HS-5 (cell line): ENCODE data around the gene MRTFA.
A peak's percentile ranks its signal among the peaks of the same experiment; 100 is the strongest.
"Not testable (repeated sequence)": the region's sequence is repeated elsewhere in the genome, so short reads cannot be mapped to it uniquely, and the experiment has no call there.

Experiments used
- DNase-seq: peaks from one replicate; pipeline ENCODE4 v3.0.0-alpha.2; 2012; ENCODE audit warnings: low read depth

MRTFA gene

DNA sequence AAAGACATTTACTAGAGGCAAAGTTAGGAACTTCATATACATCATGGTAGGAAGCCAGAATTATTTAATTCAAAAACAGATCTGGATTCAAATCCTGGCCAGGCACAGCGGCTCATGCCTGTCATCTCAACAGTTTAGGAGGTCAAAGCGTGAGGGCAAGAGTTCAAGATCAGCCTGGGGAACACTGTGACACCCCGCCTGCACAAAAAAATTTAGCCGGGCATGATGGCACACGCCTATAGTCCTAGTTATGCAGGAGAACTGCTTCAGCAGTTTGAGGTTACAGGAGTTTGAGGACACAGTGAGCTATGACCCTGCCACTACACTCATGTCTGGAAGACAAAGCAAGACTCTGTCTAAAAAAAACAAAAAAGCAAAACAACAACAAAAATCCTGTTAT, 8.9 kb downstream of the MRTFA start:
- no peak for DNase-seq

DNA sequence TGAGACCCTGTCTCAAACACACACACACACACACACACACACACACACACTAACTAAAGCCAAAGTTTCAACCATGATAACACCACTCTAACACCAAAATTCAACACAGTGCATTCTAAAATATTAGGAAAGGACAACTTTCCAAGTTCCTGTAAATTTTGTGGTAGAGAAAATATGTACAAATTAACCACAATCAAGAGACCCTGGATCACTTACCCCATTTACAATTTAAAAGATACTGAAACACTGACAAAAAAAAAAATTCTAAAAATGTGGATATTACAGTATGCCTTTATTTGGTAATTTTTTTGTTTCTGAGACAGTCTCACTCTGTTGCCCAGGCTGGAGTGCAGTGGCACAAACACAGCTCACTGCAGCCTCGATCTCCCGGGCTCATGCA, 9.7 kb downstream of the MRTFA start:
- DNase-seq = no peak

DNA sequence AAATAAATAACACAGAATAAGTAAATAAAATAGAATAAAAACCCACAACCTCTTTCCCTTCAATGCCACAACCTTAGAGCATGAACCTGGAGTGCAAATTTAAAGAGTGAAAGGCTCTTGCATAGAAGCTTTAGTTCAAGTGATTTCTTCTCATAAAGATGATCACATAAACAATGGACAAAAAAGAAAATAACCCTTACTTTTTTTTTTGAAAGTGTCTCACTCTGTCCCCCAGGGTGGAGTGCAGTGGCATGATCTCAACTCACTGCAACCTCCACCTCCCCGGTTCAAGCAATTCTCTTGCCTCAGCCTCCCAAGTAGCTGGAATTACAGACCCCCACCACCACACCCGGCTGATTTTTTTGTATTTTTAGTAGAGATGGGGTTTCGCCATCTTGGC, 10.7 kb downstream of the MRTFA start:
- DNase-seq = not testable (repeated sequence)

DNA sequence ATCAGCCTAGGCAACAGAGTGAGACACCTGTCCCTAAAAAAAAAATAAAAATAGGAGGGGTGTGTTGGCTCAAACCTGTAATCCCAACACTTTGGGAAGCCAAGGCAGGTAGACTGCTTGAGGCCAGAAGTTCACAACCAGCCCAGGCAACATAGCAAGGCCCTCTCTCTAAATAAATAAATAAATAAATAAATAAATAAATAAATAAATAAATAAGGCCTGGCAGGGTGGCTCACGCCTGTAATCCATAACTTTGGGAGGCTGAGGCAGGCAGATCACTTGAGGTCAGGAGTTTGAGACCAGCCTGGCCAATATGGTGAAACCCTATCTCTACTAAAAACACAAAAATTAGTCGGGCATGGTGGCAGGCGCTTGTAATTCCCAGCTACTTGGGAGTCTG, 11.2 kb downstream of the MRTFA start:
- not testable (repeated sequence) for DNase-seq

DNA sequence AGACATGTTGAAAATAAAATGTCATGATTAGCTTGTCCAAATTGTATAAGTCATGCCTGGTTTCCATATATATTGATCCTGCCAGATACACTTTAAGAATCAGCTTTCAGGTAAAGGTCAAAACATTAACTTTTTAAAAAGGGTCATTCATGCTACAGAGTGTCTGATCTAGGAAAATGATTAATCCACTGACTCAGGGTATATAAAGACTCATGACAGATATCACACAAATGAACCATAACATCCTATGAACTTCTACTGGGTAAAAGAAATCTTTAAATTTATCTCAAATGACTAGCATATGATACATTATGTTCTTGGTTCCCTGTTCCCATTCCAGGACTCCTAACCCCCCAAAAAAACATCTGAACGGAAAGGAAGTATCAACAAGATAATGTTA, 11.7 kb downstream of the MRTFA start:
- DNase-seq = no peak

DNA sequence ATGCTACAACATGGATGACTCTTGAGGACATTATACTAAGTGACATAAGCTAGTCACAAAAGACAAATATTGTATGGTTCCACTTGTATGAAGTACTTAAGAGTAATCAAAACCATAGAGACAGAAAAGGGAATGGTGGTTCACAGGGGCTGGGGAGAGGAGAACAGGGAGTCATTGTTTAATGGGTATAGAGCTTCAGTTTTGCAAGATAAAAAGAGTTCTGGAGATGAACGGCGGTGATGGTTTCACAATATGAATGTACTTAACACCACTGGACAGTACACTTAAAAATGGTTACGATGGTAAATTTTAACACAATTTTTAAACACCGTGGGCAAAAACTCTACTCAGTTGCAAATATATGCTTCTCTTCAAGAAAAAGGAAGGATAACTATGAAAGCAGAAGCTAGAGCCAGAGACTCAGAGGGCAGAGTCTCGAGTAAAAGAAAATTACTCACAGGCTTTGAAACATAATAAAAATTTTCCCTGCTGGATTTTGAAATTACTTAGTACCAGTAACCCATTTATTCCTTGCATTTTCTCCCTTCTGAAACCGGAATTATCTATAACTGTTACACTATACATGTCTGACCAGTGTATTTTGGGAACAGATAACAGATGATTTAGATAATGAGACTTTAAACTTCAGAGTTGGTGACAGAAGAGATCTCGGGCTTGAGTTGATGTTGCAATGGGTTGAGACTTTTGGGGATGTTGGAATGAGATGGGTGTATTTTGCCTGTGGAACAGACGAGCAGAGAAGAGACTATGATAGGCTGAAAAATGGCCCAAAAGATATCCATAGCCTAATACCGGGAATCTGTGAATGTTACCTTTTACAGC, 15.0 kb downstream of the MRTFA start:
- DNase-seq = no peak

DNA sequence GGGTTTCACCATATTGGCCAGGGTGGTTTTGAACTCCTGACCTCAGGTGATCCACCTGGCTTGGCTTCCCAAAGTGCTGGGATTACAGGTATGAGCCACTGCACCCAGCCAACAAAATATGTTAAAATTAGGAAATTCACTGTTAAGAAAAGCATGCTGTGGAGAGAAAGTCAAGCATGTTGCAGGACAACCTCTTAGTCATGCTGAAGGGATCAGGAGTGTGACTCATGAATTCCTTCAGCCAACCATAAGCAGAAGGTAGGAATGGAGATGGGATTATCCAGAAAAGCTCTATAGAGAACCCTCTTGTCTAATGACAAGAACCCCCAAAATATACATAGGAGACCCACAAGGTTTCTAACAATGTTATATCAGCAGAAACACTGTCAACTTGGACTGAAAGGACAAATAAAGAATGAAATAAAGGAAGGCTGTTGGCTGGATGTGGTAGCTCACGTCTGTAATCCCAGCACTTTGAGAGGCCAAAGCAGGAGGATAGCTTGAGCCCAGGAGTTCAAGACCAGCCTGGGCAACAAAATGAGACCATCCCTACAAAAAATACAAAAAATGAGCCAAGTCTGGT, 16.0 kb downstream of the MRTFA start:
- peak; percentile 41 for DNase-seq

DNA sequence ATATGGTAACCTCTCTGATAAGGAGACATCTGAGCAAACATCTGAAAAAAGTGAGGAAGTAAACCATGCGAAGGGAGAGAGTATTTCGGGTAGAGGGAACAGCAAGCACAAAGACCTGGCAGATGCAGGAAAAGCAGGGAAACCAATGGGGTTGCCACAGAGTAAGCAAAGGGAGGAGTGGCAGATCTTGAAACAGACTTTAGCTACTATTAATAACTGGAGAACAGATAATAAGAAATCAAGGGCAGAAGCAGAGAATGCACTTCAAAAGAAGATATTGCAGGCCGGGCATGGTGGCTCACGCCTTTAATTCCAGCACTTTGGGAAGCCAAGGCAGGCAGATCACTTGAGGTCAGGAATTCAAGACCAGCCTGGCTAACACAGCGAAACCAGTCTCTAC, 18.1 kb downstream of the MRTFA start:
- DNase-seq = no peak

DNA sequence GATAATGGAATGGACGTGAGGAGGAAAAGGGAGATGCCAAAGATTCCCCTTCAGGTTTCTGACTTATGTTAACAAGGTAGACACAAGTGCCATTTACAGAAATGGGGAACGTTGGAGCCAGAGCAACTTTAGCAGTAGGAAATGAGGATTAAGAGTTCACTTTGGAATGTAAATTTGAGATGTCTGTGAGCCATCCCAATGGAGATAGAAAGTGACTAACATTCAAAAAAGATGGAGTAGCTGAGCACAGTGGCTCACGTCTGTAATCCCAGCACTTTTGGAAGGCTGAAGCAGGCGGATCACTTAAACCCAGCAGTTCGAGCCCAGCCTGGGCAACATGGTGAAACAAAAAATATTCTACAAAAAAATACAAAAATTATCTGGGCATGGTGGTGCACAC, 19.9 kb downstream of the MRTFA start:
- DNase-seq = no peak

DNA sequence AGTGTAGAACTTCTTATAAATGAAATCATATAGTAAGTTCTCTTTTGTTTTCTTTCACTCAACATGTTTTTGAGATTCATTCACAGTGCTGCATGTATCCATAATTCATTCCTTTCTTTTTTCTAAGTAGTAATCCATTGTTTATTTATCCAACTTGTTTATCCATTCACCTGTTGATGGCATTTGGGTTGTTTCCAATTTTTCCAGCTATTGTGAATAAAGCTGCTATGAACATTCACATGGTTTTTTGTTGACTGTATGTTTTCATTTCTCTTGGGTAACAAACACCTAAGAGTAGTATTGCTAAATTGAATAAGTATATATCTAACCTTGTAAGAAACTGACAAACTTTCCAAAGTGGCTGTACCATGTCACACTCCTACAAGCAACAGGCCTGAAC, 23.5 kb downstream of the MRTFA start:
- no peak for DNase-seq

DNA sequence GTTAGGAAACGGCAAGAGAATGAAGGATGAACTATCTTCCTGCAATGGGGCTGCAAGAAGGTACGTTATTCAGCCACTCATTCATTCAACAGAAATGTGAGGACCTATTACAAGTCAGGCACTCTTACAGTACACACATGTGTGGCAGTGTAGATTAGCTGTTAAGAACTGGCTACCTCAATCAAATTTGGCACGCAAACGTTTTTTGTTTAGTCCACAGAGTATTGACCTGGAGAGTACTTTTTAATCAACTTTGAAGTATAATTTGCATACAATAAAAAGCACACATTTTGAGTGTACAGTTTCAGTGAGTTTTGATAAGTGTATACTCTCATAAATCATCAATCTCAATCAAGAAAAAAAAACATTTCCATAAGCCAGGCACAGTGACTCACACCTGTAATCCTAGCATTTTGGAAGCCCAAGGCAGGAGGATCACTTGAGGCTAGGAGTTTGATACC, 24.2 kb downstream of the MRTFA start:
- DNase-seq = no peak

DNA sequence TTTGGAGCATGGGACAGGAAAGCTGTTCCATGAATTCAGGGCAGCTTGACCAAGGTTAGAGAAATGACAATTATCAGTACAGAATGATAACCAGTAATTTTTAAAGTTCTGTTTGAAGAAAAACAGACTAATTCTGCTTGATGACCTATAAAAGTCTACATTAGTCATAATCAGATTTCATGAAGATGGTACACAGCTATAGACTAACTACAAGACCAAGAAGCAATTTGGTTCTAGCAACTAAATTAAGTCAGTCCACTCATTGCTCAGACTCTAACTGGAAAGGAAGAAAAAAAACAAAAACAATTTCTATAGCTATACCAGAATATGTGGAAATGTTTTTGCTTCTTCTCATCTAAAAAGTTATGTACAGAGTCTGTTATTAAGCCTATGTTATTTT, 24.9 kb downstream of the MRTFA start:
- no peak for DNase-seq

DNA sequence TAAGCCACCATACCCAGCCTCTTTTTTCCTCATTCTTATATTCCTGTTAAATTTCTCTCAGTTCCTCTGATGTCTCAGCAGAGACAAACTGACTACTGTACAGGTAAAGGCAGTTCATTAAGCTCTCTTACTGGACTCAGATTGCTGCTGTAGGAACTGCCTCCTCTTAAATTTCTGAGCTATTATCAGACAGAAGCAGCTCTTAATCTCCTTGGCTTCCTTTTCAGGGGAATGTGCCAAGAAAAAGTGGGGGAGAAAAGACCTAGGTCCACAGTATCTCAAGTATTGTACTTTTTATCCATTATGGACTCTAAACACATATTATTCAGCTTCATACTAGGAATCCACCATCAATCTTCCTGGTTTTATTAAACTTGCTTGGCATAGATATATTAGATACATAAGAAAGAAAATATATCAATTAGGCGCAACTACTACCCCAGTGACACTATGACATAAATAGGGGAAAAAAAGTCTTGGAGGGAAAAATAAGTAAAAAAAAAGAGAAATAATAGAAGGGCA, 26.1 kb downstream of the MRTFA start:
- no peak for DNase-seq

DNA sequence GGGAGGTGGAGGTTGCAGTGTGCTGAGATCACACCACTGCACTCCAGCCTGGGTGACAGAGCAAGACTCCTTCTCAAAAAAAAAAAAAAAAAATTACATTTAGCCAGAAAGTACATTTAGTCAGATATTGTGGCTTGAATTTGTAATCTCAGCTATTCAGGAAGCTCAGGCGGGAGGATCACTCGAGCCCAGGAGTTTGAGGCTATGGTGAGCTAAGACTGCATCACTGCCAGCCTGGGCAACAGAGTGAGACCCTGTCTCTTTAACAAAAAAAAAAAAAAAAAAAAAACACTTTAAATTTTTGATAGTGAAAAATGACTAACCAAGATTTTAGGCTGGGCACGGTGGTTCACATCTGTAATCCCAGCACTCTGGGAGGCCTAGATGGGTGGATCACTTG, 27.3 kb downstream of the MRTFA start:
- no peak for DNase-seq

DNA sequence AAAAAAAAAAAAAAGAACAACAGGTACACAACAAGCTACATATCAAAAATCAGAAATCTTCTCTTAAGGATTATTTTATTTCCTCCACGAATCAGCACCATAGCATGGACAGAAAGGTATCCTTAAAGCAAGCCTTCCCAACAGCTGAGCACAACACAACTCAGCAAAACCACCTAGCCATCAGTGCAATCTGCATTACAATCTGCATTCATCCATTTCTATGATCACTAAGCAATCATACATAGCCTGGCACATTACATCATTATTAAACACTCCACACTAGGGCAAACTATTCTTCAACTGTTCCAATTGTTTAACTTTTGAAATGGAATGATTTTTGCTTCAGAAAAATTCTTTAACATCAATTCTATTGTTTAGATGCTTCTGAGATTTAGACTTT, 29.0 kb downstream of the MRTFA start:
- DNase-seq = no peak

DNA sequence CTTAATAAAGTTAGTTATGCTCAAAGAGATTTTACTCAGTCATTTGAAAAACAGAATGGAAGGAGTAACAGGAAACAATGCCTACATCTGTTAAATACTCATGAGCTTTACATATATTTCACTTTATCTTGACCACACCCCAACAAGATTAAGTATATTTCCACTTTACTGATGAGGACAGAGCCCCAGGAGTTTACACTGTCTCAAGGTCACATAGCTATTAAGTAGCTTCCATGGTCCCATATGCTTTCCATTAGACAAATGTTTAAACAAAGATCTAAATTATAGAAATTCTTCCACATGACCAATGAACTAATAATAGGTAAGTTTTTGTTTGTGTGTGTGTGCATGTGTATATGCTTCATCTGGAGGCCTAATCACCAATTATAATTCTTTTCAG, 30.2 kb downstream of the MRTFA start:
- DNase-seq = no peak

DNA sequence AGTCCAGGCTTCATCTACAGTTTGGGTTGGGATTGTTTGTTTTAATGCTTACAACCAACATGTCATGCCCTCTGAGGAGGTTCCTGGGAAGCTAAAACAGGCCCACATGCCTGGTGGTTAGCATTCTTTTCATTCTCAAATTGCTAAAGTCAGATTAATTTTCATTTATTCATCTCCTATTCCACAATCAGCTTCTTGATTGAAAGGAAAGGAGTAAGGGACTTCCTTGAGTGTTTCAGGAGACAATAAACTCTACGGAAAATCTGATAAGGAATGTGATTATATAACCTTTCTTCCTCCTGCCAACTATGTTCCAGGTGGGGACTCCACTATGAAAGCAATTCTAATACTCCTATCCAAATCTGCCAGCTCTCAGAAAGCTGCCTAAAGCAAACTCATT, 30.8 kb downstream of the MRTFA start:
- no peak for DNase-seq

DNA sequence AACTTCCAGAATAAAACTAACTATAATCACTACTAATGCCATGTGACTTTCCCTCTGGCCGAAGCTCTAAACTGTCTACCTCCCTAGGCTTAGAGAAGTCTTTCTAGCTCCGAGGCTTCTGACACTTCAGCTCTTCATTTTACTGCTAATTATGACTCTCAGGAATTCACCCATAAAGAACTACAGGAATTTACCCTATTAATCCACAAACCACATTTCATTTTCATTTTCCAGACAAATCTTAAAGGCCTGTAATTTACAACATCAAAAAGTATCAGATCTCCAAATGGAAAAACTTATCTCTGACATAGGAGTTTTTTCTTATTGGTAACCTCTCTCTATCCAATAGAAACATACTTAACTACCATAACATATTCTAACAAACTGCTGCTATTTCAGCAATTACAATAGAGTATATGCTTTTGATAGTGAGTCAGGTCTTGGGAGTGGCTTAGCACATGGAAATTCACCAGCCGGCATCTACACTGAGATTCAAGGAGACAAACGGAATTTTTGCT, 33.4 kb downstream of the MRTFA start:
- peak; percentile 43 for DNase-seq

DNA sequence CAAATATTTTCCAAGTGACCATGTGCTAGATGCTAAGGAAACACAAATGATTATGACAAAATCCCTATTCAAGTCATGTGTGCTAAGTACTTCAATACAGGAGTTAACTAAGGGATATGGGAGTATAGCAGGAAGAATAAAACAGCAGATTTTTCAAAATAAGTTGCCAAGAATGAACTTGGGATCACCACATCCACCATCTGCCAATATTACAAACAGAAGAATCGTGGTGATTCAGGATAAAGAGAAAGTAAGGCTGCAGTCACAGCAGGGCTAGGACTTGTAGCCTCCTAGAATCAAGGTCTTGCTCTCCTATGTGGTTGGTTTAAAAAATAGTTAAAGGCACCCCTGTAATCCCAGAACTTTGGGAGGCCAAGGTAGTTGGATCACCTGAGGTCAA, 34.3 kb downstream of the MRTFA start:
- no peak for DNase-seq

DNA sequence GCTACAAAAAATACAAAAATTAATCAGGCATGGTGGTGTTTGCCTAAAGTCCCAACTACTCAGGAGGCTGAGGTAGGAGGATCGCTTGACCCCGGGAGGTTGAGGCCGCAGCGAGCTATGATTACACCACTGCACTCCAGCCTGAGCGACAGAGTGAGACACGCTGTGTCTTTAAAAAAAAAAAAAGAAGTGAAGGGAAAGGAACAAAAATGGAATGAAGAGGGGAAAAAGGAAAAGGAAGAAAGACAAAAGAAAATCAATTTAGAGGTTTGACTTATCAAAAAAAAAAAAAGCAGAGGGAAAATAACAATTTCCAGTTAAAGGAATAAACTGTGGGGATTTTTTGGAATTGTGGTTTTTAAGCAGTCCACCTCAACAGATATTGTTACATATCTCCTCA, 36.8 kb downstream of the MRTFA start:
- DNase-seq = no peak

DNA sequence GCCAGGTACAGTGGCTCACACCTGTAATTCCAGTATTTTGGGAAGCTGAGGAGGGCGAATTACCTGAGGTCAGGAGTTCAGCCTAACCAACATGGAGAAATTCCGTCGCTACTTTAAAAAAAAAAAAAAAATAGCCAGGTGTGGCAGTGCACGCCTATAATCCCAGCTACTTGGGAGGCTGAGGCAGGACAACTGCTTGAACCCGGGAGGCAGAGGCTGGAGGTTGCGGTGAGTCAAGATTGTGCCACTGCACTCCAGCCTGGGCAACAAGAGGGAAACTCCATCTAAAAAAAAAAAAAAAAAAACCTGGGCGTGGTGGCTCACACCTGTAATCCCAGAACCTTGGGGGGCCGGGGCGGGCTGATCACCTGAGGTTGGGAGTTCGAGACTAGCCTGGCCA, 37.8 kb downstream of the MRTFA start:
- not testable (repeated sequence) for DNase-seq

DNA sequence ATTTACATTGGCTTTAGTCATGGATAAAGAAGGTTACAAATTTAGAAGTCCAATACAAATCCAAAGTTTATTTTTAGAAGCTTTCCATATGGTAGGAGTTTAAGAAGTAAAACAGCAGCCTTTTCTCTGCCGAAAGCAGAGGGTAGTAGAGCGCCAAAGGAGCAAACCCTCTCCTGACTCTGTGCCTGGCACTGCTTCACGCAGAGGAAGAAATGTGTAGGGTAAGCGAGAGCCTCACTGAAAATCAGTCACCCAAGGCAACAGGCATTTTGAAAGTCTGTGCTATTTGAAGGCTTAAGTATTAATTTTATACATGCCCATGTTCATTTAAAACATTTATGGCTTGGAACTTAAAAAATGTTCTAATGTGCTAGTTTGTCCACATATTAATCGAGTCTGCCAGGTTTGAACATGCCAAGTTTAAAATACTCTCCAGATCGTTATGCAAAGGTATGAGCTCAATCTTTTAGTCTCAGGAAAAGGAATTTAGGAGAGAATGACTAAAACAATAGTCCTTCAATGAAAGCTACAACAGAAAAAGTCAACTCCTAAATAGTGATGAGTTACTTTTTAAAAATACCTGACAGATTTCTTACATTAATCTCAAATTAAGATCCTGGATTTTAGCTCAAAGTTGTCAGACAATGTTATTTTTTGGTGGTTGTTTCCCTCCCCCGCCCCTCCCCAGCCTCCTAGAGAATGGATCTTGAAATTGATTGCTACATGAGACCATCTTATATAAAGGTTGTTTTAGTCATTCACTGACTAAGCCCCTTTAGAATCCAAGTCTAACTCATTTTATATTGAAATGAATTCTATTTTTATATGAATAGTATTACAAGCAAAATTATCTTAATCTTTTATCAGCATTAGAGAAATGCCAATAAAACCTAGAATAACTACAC, 38.7 kb downstream of the MRTFA start:
- no peak for DNase-seq
